GM19035 (cell line): ENCODE results near the gene TSPOAP1.
"Not testable (repeated sequence)": the region's sequence is repeated elsewhere in the genome, so short reads cannot be mapped to it uniquely, and the experiment has no call there.

Experiments used
- ATAC-seq: cut with Tn5 transposase; IDR thresholded peaks from one replicate; pipeline ENCODE4 v1.9.1; 2021; ENCODE audit not compliant: unreplicated experiment

TSPOAP1 gene

DNA sequence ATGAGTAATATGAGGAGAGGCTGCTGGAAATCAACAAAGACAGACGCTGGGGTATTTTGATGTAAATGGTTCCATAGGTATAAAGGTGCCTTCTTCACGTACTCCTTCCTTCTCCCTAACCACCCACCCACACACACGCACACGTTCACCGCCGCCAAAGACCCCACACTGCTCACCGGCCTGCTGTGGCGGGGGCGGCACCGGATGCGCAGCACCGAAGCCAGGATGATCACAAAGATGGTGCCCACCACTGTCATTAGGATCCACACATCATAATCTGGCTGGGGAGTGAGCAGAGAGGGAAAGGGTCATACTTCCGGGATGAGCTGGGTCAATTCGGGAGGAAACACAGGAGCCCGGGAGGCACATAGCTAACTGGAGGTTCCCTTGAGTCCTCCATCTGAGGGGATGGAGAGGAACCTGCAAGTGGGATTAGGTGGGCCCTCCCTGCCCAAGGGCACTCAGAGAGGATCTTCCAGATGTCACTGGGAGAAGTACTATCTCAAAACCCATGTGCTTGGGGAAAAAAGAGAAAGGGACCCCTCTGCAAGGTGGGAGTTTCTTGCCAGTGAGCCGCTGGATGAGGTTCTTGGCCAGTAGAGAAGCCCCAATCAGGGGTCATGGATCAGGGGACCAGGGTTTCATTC is 33.9 kb upstream of the TSPOAP1 start:
- ATAC-seq = no peak

DNA sequence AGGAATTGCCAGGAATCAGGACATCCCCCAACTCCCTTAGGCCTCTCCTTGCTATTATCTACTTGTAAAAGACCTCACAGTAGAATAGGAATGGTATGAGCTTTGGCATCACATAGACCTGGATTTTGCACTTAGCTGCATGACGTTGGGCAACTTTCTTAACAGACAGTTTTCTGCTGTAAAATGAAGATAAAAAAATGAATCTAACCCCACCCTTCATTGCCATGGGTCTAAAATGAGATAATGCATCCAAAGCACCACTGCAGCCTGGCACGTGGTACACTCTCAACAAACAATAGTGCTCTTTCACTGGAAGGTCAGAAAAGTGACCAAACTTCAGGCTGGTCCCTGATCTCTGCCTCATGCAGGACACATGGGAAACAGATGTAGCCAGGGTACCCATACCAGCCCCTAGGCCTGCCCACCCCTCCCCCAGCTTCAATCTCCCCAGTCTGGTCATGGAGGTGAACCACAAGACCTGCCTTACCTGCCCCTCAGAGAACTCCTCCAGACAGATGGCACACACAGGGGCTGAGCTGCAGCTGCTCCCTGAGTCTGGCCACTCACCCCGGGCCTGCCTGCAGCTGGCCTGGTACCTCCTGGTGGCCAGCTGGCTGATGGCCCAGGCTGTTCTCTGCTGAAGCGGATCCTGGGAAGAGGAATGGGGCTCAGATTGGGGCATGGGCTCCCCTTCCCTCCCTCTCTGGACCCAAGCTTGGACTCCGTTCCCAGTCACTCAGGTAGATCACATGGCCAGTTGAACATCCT is 31.9 kb upstream of the TSPOAP1 start:
- ATAC-seq = no peak

DNA sequence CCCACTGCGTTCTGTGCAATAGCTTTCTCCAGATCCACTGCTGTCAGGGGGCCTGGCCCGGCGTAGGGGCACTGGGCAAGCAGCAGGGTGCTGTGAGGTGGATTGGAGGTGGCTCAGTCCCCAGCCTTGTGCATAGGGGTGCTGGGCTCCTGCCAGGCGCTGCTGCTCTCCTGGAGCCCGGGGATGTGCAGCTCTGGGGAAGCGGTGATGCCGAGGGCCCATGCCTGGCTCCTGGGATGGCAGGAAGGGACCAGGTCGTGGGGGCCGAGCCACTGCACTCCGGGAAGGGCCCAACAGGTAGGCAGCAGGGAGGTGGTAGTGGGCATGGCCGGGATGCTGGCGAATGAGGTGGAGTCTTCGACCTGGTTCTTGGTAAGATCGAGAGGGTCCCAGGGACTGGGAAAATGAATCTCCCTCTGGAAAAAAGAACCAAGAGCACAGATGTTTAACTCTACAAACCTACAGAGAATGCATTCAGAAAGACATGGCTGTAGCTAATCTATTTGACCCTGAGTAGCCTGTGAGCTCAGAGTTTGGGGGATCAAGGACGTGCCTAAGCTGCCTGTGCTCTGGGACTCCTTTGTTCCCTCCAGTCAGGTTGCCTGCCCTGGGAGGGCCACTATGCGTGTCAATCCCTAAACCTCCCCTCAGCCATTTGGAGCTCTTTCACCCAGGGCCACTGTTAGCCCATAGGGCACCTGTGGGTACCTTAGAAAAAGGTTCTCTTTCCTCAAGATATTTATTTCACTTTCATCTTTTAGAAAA is 30.0 kb upstream of the TSPOAP1 start:
- no peak for ATAC-seq

DNA sequence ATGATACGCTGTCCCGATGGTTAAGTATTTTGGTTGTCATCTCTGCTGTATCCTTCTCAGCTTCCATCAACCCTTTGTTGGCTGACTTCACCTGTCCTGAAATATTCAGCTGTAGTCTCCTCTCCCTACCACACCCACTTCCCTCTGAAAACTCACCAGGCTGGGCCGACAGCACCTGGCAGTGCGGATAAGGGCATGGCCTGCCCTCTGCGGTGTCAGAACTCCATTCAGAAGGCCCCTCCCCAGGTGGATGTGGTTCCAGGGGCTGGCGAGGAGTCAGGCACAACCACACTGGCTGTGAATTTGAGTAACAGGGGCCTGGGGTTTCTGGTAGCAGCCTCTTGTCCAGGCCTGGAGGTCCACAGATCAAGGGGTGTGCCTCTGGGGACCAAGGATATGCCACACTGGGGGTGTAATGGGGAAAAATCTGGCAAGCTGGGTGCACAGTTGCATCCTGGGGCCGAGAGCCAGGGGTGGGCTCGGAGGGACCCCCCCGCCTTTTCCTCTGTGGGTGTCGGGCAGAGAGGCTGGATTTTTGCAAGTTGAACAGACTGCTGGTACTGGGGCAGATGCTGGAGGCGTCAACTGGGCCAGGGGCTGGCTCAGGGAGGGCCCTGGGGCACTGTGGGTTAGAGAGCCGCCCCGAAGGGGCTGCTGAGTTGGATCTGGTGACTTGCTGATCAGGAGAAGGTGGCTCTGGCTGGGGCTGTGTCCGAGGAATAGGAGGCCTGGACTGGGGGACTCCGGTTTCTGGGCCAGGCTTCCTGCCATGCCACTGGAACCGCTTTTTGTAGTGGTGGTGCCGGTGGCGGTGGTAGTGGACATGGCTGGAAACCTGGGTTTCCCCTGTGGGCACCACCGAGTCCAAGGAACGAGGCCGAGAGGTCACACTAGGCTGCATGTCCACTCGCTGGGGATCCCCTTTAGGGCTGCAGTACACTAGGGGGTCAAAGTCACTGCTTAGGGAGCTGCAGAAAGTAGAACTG is 29.0 kb upstream of the TSPOAP1 start:
- ATAC-seq = no peak

DNA sequence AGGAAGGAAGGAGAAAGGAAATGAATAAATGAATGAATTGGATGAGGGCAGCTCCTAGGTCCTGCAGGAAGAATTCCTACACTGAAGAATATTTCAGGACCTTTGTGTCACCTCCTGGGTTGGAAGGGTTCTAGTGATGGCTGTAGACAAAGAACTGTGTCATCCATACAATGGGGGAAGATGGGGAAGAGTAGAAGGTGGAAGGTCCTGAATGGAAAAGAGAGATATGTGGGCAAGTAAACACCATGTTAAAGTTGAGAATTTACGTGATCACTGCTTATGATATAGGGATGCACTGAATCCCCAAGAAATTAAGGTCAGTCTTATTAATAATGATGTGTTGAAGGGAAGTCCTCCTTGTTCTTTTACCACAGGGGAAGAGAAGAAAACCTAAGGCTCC is 27.6 kb upstream of the TSPOAP1 start:
- no peak for ATAC-seq

DNA sequence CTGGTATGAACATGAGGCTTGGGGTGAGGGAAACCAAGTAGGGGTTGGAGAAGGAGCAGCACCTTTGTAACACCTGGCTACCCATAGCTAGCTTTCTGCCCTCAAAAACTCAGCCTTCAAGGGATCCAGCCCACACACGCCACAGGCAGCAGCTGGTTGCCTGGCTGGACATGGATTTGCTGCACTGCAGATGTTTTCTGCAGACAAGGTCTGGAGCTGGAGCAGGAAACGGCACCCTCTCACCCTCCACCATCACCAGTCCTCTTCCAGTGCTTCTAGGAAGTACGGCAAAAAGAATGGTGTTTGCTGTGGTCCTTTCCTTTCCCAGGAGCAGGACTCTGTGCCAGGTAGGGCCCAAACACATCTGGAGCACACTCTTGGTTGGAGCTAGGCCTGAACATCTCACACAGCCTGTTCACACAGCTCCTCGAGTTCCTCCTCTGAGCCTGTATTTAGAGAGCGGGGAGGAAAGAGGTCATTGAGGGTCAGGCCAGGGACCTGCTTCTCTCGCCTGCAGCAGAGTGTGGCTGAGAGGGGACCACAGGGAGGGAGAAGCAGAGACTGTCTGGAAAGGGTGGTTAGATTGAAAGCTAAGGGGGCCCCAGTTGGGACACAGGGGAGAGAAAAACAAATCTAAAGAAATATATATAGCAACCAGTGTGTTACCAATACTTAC is 26.1 kb upstream of the TSPOAP1 start:
- ATAC-seq = no peak

DNA sequence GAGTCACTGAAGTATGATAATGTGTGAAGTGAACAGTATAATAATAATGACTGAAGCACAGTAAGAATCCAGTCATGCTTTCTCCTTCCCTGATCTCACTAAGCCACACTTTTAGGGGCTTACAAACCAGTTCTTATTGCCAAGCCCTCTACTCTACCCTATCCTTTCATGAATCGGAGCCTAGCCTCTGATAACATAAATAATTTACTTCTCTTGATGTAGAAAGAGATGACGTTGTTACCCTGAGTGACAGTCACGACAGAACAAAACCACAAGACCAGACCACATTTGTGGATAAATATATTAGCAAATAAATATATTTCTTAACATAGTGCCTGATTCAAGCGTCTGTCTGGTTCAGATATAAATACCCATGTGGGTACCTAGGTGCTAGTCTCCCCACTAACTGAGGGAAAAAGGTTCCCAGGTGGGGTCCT is 24.8 kb upstream of the TSPOAP1 start:
- no peak for ATAC-seq

DNA sequence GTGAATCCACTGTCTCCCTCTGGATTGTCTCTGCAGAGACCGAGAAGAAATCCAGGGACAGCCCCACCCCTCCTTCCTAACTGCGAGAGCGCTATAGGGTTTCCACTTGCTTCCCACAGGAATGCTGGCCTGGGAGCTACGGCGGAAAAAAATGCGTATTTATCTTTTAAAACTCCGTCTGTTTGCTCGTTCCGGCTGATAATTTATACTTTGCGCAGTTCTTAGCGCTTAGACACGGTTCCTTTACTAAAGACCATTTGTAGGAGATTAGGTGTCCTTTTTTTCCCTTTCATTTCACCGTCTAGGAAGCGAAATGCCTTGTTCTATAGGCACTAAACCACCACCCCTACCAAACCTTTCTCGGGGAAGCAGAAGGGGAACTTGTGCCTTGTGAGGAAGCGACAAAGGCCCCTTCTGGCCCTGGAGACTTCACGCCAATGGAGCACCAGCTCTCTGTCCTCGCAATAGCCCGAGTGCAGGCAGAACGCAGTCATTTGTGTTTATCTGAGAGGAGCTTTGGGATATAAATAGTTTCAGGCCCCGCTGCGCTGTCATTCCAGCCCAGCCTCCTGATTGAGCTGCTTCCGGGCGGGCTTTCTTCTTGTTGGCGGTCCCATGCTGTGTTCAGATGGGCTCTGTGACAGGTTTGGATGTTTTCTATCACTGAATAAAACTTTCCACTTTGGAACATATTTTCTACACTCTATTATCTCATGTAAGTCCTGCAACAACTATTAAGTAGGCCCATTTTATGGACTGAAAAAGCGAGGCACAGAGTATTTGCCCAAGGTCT is 24.2 kb upstream of the TSPOAP1 start:
- peak; percentile 12 for ATAC-seq

DNA sequence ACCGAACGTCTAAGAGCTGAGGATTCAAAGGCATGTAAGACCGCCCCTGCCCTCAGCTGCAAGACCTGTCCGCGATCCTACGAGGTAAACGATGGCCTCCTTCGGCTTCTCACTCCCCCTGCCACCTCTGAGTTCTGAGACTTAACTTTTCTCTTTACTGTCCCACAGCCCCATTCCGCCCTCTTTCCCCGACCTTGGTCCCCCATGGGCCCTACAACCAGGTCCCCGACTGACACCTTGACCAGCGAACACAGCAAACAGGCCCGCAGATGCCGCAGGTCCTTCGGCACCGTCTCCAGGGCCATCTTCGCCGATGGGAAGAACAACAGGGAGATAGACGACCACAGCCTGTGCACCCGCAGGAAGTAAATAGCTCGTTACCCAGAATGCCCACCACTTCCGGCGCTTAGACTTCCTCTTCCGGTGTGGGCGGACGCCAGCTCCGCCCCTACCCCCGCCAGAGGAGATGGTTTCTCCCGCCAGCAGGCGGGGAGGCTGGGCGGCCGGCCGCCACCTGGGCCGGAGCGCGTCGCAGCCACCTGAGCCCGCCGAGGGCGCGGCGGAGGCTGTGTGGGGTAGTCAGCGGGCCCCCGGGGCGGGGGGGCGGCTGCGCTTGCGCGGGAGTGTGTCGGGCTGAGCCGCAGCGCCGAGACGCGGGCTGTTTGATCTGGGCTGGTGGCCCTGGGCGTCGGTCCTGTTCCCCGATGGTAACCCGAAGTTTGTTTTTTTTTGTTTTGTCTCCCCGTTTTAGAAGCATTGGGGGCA is 23.4 kb upstream of the TSPOAP1 start, which contains the start of gene SUPT4H1:
Gene SUPT4H1 (minus strand): TSS at position 371 of the 765 bp plus-strand sequence. CDS start 66 bp downstream, at position 305.
- ATAC-seq = peak; percentile 83

DNA sequence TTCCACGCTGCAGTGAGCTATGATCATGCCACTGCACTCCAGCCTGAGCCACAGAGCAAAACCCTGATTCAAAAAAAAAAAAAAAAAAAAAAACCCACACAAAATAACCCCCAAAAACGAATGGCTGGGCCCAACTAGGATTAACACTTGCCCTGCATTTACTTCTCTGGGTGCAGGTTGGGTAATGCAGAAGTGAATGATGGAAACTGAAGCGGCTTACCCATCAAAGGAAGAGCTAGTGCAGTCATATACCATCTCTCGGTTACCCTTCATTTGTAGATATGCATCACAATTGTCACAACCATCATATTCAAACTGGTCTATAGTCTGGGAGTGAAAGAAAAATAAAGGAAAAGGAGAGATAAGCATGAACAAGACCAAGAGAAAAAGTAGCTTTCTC is 22.6 kb upstream of the TSPOAP1 start:
- ATAC-seq = no peak

DNA sequence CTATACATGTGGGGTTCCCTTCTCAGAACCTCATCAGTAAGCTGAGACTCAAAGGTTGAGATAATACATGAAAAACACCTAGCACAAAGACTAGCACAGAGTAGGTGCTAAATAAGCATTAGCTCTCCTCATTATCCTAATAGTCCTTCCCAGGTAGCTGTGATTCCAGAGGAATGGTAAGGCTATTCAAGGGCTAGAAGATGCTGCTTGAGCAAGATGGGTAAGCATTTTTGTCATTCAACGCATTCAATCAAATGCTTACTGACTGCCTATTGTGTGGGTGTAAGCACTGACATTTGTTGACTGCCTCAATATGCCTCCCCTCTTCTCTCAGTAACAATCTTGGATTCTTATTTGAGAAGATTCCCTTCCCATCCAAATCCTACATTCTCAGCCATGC is 19.4 kb upstream of the TSPOAP1 start:
- ATAC-seq = no peak

DNA sequence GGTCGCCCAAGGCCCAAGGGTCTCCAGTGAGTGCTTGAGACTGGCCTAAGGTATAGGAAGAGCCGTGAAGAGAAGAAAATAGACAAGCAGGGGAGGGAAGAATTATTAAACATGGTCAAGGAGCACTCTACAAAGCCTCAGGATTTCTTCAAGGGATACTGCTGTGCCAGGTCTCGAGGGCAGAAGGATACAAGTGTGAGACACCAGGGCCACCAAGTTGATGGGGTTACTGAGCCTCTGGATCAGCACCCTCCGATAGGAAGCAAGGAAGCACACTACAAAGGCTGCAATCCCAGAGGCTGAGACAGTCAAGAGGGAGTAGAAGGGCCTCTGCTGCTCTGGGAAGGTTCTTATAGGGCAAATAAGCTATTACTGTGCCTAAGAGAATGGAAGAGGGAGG is 16.9 kb upstream of the TSPOAP1 start:
- no peak for ATAC-seq

DNA sequence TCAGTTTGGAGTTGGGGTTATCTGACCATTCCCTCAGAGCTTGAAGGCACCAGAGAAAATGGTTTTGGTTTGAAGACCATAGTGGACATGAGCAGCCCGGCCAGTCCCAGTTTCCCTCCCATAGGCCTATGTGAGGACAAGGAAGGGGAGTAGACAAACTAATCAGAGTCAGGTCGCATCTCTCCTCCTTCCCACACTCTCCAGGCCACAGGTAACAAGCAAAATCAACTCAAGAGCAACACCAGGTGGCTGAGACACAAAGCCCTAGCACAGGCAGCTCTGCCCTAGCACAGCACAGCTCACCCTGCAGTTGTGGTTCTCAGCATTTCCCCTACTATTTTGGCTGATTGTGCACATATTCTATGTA is 16.2 kb upstream of the TSPOAP1 start:
- peak; percentile 49 for ATAC-seq

DNA sequence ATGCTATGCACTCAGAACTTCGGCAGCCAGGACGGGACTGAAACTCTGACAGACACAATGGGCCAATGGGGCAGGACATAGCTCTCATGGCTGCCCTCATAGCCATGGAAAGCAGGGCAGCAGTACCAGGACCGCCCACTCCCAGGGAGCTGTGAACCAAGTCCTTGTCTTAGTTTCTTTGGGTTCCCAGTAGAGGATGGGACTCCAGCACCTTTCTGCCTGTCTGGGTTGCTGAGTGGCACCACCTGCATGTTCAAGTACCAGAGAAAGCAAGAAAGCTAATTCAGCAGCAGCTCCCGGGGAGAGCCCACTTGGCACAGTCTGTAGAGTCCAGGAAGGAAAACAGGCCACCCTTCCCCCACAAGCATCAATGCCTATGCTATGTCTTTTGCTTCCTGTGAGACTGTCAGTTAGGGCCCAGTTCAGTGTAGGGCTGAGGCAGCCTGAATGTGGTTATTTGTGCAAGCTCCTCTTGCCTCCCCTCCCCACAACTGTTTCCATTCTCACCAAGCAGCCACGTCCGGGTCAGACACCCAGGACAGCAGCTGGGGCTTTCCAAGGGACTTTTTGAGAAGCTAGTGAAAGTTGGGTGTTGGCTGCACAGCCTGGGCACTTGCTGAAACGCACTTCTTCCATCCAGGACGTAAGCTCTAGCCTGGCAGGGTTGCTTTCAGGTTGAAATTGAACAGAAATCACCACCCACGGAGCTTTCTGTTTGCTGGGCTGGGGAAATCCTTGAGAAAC is 15.6 kb upstream of the TSPOAP1 start:
- peak; percentile 85 for ATAC-seq

DNA sequence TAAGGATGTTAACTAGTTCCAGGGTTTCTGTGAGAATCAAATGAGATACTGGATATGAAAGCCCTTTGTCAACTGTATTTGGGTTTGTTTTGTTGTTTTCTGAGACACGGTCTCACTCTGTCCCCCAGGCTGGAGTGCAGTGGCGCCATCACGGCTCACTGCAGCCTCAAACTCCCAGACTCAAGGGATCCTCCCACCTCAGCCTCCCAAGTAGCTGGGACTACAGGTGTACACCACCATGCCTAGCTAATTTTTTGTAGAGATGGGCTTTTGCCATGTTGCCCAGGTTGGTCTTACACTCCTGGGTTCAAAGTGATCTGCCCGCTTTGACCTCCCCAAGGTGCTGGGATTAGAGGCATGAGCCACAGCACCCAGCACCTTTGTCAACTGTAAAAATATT is 14.5 kb upstream of the TSPOAP1 start:
- ATAC-seq = no peak

DNA sequence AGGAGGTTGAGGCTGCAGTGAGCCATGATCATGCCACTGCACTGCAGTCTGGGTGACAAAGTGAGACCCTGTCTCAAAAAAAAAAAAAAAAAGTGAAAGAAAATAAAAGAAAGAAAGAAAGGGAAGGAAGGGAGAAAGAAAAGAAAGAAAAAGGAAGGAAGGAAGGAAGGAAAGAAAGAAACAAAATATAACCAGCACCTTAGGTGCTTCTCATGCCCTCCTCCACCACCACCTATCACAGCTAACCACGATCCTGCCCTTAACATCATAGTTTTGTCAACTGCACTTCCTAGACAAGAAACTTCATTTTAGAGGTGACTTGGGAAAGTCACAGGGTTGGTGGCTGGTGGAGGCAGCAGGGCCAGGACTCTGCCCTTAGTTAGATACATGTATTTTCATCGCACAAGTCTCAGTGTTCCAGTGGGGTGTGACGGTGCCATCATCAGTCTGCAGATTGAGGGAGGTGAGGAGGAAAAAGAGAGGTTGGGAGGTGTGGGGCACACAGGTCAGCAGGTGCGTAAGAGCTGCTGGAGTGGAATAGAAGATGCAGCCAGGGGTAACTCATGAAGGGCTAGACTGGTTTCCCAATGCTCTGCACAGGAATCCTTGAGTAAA is 13.4 kb upstream of the TSPOAP1 start:
- no peak for ATAC-seq

DNA sequence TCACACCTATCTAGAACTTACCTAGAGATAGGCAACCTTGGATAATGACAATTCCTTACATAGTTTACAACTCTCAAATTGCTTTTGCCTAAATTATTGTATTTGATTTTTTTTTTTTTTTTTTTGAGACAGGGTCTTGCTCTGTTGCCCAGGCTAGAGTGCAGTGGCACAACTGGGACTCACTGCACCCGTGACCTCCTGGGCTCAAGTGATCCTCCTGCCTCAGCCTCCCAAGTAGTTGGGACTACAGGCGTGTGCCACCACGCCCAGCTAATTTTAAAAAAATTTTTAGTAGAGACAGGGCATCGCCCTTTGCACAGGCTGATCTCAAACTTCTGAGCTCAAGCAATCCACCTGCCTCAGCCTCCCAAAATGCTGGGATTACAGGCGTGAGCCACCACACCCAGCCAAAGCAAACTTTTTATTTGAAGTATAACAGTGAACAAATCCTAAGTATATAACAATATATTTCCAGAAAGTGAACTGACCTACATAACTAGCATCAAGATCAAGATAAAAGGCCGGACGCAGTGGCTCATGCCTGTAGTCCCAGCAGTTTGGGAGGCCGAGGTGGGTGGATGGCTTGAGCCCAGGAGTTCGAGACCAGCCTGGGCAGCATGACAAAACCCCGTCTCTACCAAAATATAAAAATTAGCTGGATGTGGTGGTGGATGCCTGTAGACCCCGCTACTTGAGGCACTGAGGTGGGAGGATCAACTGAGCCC is 12.7 kb upstream of the TSPOAP1 start:
- ATAC-seq = not testable (repeated sequence)
